ENCODE data around the gene DIP2B.

DNA sequence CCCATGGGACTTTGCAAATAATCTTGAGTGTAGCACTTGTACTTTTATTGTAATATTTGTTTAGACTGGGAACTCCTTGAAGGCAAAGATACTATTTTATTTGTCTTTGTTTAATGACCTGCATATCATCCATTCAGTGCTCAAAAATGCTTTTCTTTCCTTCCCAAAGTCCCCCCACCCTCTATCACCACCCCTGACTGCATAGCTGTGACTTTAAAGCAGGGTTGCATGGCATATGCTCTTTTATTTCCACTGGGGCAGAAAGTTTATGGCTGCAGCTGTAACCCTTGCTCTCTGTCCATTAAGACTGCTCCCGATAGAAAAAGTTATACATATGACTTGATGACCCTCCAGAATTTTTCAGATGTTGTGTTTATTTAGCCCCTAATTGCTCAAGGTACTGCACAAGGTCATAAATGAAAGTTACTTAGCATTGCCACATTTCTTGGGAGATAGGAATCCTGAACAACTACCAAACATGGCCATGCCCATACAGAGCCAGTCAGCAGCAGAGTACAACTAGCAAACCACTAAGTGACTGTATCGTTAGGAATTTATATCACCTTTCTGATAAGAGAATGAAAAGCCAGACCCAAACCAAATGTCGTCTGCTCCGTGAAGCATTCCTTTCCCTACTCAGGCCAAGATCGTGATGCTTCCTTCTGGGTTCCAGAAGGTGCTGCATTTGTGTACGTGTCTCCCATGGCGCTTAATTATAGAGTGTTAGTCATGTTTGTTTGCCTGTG lies 114.3 kb downstream of the DIP2B start:
- TF ChIP-seq POLR2A (IDR thresholded peaks at IDR 0.05): no peak
- no peak for TF ChIP-seq CTCF (IDR thresholded peaks at IDR 0.05)
- TF ChIP-seq EP300 (IDR thresholded peaks at IDR 0.05): no peak

Measured in ovary (tissue), 3 donors.